ENCODE data around the gene URB2. TPM values are rescaled to one million over a fixed set of nuclear protein-coding genes. Genes with fewer than 3 reads are reported as not detected.

Gene URB2
- total RNA-seq, 1 donor from 2014 or later = 21.8 TPM

DNA sequence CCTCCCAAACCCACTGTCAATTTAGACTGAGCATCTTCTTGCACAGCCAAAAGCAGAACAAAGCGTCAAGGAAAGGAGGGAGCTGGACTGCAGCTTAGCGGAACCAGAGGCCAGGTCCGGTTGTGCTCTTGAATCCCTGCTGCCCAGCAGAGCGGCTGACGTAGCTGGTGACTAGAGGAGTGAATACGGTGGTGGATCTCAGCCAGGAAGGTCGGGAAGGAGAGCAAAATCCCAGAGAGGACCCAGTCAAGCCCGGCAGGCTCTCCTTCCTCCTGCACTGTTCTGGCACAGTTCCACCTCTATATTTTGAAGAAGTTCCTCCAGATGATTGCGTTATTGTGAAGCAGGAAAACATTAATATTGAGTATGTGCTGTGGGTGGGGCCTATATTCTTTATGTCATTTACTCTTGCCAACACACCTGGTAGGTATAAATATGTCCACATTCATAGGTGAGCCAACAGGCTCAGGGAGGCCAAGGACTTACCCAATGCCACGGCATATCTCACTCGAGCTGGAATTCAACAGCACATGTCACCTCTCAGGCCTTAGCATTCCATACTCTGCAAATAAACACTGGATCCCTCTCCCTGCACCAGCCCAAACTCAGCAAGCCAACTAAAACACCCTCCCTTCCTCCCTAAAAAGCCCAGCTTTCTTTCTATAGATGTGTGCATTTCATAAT lies 43.9 kb upstream of the URB2 start:
- no peak for ATAC-seq (ENCODE audit: low read depth)
- TF ChIP-seq, protein P1, sequence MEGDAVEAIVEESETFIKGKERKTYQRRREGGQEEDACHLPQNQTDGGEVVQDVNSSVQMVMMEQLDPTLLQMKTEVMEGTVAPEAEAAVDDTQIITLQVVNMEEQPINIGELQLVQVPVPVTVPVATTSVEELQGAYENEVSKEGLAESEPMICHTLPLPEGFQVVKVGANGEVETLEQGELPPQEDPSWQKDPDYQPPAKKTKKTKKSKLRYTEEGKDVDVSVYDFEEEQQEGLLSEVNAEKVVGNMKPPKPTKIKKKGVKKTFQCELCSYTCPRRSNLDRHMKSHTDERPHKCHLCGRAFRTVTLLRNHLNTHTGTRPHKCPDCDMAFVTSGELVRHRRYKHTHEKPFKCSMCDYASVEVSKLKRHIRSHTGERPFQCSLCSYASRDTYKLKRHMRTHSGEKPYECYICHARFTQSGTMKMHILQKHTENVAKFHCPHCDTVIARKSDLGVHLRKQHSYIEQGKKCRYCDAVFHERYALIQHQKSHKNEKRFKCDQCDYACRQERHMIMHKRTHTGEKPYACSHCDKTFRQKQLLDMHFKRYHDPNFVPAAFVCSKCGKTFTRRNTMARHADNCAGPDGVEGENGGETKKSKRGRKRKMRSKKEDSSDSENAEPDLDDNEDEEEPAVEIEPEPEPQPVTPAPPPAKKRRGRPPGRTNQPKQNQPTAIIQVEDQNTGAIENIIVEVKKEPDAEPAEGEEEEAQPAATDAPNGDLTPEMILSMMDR (IDR thresholded peaks at IDR 0.05) = no peak

DNA sequence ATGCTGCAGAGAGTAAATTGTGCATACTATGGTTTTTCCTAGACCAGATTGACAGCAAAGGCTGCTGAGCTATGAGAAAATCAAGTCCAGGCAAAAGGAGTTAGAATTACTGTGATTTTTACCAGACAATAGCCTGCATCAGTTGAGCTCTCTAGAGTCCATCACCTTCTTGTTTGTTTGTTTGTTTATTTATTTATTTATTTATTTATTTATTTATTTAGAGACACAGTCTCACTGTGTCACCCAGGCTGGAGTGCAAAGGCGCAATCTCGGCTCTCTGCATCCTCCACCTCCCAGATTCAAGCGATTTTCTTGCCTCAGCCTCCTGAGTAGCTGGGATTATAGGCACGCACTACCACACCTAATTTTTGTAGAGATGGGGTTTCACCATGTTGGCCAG lies 43.3 kb upstream of the URB2 start:
- Mint-ChIP-seq H3K4me3 (no peak overlapping the region), H3K9me3 (no peaks in the 10 kb centered on the region), H3K27me3 (no peaks in the 10 kb centered on the region), H3K27ac (no peak overlapping the region), H3K36me3 (ENCODE audit: low read depth) (no peaks in the 10 kb centered on the region), H3K4me1 (peaks cover 13% of the 10 kb centered on the region)
- no peak for DNase-seq
- CTCF ChIA-PET = no interaction called here
- ATAC-seq (ENCODE audit: low read depth) = no peak
- intact Hi-C loops (cut with micrococcal nuclease) = no loop called here
- POLR2A ChIA-PET = no interaction called here
- TF ChIP-seq, protein P1 (IDR thresholded peaks at IDR 0.05) = no peak

More for the DNA sequence above, 43.9 kb upstream of the URB2 start:
- H3K36me3 Mint-ChIP-seq (ENCODE audit: low read depth) = no peaks in the 10 kb centered on the region
- CTCF ChIA-PET = no interaction called here
- no peaks in the 10 kb centered on the region for H3K9me3 Mint-ChIP-seq
- H3K27me3 Mint-ChIP-seq = no peaks in the 10 kb centered on the region
- POLR2A ChIA-PET = no interaction called here
- no peak overlapping the region for H3K27ac Mint-ChIP-seq
- no peak for DNase-seq
- H3K4me3 Mint-ChIP-seq = no peak overlapping the region
- peaks cover 13% of the 10 kb centered on the region for H3K4me1 Mint-ChIP-seq
- intact Hi-C loops (cut with micrococcal nuclease) = no loop called here

DNA sequence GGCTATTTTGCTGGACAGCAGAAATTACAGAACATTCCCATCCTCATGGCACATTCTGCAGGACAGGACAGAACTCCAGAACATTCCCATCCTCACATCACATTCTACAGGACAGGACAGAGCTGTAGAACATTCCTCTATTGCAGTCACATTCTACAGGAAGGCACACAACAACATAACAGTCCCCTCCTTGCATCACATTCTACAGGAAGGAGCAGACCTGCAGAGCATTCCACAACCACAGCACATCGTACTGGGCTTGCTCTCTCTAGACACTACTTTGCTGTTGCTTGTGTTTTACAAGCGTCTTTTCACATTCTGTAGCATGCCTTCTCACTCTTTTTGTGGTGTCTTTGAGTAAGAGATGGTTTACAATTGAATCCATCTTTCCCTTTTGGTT lies 40.7 kb upstream of the URB2 start:
- Mint-ChIP-seq H3K9me3 (no peaks in the 10 kb centered on the region), H3K27ac (no peak overlapping the region), H3K27me3 (no peaks in the 10 kb centered on the region), H3K4me3 (no peak overlapping the region), H3K4me1 (no peaks in the 10 kb centered on the region), H3K36me3 (ENCODE audit: low read depth) (peaks cover 8% of the 10 kb centered on the region)
- intact Hi-C loops (cut with micrococcal nuclease) = no loop called here
- ChIA-PET CTCF (no interaction called here), POLR2A (interaction anchor here (0.7 kb wide), 1 partner anchor 110 kb away, joined by 3 read pairs; no protein-coding TSS in a partner anchor)
- DNase-seq (no peak), ATAC-seq (ENCODE audit: low read depth) (no peak)
- TF ChIP-seq, protein P1 (IDR thresholded peaks at IDR 0.05) = no peak

DNA sequence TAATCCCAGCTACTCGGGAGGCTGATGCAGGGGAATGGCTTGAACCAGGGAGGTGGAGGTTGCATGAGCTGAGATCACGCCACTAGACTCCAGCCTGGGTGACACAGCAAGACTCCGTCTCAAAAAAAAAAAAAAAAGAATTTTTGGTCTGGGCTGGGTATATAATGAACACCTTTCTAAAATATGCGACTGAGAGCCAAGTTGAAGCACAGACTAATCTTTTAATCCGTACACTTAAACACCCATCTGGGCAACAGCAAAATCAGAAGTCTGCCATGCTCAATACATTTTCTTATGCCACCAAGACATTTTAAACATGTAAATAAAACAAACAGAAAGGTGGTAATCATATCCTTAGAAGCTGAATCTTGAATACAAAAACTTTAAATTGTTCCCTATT lies 35.9 kb upstream of the URB2 start:
- TF ChIP-seq, protein P1 (IDR thresholded peaks at IDR 0.05) = no peak
- Mint-ChIP-seq H3K27me3 (no peaks in the 10 kb centered on the region), H3K4me3 (no peak overlapping the region), H3K27ac (no peak overlapping the region), H3K9me3 (no peaks in the 10 kb centered on the region), H3K36me3 (ENCODE audit: low read depth) (peaks cover 43% of the 10 kb centered on the region), H3K4me1 (no peaks in the 10 kb centered on the region)
- intact Hi-C loops (cut with micrococcal nuclease) = no loop called here
- ATAC-seq (ENCODE audit: low read depth) = no peak
- no peak for DNase-seq
- POLR2A ChIA-PET = no interaction called here
- CTCF ChIA-PET = no interaction called here

DNA sequence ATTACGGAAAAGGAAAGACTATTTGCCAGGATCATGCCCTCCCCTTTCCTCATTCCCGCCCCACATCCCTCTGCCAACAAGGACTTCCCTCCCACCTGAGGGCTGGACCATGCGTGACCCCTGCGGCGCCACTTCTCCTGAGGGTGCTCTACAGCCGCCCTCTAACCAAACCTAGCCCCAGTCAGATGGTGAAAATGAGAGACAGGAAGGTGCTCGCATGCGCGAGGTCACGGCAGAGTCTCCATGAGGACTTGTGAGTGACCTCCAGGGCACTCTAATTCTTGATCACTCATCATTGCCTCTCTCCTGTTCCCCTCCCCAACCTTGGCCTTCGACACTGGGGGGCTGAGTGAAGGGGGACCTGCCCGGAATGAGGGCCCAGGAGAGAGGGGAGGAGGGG lies 32.2 kb upstream of the URB2 start:
- CTCF ChIA-PET = no interaction called here
- TF ChIP-seq, protein P1 (IDR thresholded peaks at IDR 0.05) = no peak
- POLR2A ChIA-PET = interaction anchor here (0.6 kb wide), 1 partner anchor 41 kb away, joined by 4 read pairs; no protein-coding TSS in a partner anchor
- Mint-ChIP-seq H3K9me3 (no peaks in the 10 kb centered on the region), H3K27me3 (no peaks in the 10 kb centered on the region), H3K4me1 (no peaks in the 10 kb centered on the region), H3K4me3 (no peak overlapping the region), H3K36me3 (ENCODE audit: low read depth) (peaks cover 59% of the 10 kb centered on the region), H3K27ac (no peak overlapping the region)
- no peak for DNase-seq
- intact Hi-C loops (cut with micrococcal nuclease) = no loop called here
- ATAC-seq (ENCODE audit: low read depth) = no peak

Data from activated B cell treated with CpG ODN at 0.5 μM for 24 hours (primary cell).